Stimulated activated CD8-positive, alpha-beta memory T cell treated with anti-CD3 and anti-CD28 coated beads, Interleukin-4, amount 100 ng/mL, for 4 hours (primary cell): ENCODE measurements around the gene ADCY4.
"Not testable (repeated sequence)": the region's sequence is repeated elsewhere in the genome, so short reads cannot be mapped to it uniquely, and the experiment has no call there.

Experiments
- DNase-seq, 2 donors: peaks; one replicate each; pipeline ENCODE4 v3.0.0-alpha.2; 2020; ENCODE audit warnings: low read depth in 2 of 2, low spot score in 1 of 2

Gene ADCY4

GRCh38 chr14:24339284-24340151 is 4.6 kb upstream of the ADCY4 start, which contains the start of gene RIPK3:
RIPK3 (minus strand) TSS chr14:24339991; CDS start chr14:24339826, 165 bp downstream.
- no peak for DNase-seq

- DNase-seq, result no peak
These were observed 4.0 kb upstream of the ADCY4 start for GRCh38 chr14:24338843-24339242.

- no peak for DNase-seq
These were observed 2.9 kb upstream of the ADCY4 start for GRCh38 chr14:24337824-24338175.

GRCh38 chr14:24337144-24337823 is 2.4 kb upstream of the ADCY4 start:
- DNase-seq, result no peak

GRCh38 chr14:24335461-24336171 is 745 bp upstream of the ADCY4 start:
- no peak for DNase-seq

GRCh38 chr14:24332268-24332993 is 2.4 kb downstream of the ADCY4 start:
- peak; percentile 69 to 70 for DNase-seq

- no peak for DNase-seq
These were observed 3.1 kb downstream of the ADCY4 start for GRCh38 chr14:24331731-24332267.

GRCh38 chr14:24330973-24331674 is 3.7 kb downstream of the ADCY4 start:
- no peak for DNase-seq

GRCh38 chr14:24329736-24330135 is 5.1 kb downstream of the ADCY4 start:
- DNase-seq, result peak in 1 of 2 donors; percentile 68

- DNase-seq, result no peak
These were observed 5.7 kb downstream of the ADCY4 start for GRCh38 chr14:24329073-24329663.

- not testable (repeated sequence) for DNase-seq
These were observed 7.0 kb downstream of the ADCY4 start for GRCh38 chr14:24327914-24328313.

- DNase-seq, result no peak
These were observed 7.6 kb downstream of the ADCY4 start for GRCh38 chr14:24327303-24327702.

GRCh38 chr14:24325963-24326362 is 8.9 kb downstream of the ADCY4 start:
- DNase-seq, result no peak

GRCh38 chr14:24325041-24325530 is 9.8 kb downstream of the ADCY4 start:
- no peak for DNase-seq

- no peak for DNase-seq
These were observed 10.8 kb downstream of the ADCY4 start for GRCh38 chr14:24324024-24324423.

- DNase-seq, result no peak
These were observed 11.5 kb downstream of the ADCY4 start for GRCh38 chr14:24323341-24323740.

- no peak for DNase-seq
These were observed 12.2 kb downstream of the ADCY4 start for GRCh38 chr14:24322672-24323071.

- DNase-seq, result no peak
These were observed 13.5 kb downstream of the ADCY4 start for GRCh38 chr14:24321212-24321975.
